GM18505 (cell line): ENCODE measurements around the gene BDH1.
A peak's percentile ranks its signal among the peaks of the same experiment; 100 is the strongest.
"Not testable (repeated sequence)": the region's sequence is repeated elsewhere in the genome, so short reads cannot be mapped to it uniquely, and the experiment has no call there.

Experiments used
- ATAC-seq: cut with Tn5 transposase; IDR thresholded peaks from one replicate; pipeline ENCODE4 v1.9.1; 2021; ENCODE audit not compliant: unreplicated experiment
- POLR2A ChIP-seq: IDR thresholded peaks from 4 replicates; pipeline ENCODE4 v1.6.1; 2011; ENCODE audit warnings: borderline replicate concordance; ENCODE audit not compliant: insufficient read depth, insufficient read length; ENCODE audit errors: extremely low read depth

Gene BDH1

DNA sequence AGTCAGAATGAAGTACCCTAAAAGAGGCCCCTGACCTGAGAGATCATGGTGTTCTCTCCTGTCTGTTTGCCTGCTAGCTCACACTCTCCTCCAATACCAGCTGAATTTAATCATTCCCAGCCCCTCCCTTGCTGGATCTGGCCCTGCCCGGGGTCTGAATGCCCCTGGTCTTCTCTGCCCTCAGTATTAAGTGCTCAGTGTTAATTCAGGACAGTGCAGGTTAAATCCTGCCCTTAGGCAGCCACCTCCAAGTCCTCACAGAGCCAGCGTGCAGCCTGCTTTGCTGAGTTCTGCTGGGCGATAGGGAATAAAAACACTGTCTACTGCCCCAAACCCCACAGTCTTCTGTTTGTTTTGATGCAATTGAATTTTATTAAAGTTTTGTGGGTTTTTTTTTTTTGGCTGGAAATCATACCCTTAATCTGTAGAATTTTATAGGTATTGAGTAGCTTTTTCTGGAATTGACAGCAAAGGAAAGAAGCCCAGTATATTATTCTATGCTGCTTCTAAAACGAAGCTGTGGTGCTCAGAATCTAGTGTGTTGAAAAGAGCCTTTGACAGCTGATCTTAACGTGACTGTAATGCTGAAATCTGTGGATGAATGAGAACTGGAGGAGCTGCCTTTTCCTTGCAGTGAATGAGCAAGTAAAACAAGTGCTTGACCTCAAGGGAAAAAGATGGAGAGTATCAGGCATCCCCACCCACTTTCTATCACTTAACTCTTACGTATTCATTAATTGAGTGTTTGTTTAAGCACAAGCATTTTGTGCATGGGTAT, 12.3 kb upstream of the BDH1 start:
- no peak for TF ChIP-seq POLR2A
- ATAC-seq = no peak

DNA sequence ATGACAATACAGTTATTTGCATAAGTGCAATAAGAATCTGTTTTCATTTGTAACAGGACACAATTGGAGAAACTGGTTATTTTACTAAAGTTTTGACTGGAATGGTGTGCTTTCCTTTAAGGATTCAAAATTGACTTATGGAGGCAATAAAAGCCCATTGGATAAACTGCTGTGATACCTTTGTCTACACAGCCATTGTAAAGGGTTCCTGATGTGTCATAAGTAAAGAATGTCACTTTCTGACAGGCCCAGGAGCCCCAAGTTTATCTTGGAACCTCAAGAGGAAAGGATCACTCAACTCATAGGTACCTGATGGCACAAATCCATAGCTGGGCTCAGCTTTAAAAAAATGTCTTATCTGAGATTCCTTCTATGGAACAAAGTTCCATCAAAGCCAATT, 10.4 kb upstream of the BDH1 start:
- ATAC-seq = not testable (repeated sequence)

DNA sequence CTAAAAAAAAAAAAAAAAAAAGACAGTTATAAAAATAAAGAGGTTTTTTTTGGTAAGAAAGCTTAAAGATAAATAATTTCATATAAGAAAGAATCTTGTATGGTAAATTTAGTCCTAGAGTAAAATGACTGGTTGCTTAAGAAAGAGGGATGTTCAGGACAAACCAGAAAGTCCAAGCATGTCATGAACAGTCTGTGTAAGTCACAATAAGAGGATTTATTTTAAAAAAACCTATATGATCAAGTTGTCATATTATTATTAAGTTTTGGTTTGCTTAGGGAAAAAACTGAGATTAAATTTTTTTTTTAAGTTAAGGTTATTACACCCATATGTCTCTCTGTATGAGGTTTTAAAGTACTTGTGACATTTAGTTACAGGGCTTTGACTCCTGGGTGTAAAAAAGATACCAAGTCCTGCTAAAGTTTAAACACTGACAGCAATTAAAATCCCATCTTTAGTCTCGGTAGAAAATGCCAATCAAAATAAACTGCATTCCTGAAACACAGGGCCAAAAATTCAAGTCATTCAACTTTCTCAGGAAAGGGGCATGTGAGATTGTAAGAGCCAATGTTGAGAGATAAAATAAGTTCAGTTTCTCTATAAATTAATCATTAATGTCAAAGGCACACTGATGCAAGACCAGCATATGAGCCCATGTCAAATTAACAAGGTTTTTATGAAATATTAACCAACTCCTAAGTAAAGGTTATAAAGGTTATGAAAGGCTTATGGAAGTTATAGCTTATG, 8.5 kb upstream of the BDH1 start:
- no peak for TF ChIP-seq POLR2A
- no peak for ATAC-seq

DNA sequence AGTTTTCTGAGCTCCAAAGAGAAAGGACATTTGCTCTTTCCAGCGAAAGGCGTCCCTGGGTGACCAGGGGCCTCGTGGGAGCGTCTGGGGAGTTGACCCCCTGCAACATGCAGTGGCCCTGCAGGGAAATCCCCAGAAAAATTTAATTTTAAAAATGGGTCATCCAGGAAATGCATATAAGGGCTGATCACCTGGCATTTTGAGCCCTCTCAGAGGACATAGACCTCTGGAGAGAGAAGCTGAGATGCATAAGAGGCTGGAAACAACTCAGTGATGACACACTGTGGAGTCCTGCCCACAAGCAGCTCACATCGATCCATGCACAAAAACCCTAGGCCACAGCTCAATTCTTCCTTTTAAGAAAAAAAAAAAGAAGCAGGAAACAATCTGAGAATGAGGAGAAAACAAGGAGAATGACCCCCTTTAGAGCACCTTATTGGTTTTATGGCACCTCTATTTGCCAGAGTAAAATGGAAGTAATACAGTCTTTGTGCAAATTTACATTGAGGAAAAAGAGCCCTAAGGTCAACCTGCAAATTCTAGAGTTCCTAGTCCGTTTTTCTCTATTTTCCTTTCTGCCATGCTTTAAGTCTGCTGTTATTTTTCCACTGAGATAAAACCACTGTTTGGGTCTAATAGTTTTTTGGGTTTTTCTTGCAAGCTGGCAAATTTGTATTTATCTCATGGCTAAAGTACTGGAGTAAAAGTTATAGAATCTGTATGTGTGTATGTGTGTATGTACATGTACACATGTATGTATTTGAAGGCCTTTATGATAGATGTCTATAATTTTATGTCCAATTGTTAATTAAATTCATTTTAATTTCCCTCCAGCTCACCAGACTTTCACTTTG, 6.9 kb upstream of the BDH1 start:
- ATAC-seq = no peak

DNA sequence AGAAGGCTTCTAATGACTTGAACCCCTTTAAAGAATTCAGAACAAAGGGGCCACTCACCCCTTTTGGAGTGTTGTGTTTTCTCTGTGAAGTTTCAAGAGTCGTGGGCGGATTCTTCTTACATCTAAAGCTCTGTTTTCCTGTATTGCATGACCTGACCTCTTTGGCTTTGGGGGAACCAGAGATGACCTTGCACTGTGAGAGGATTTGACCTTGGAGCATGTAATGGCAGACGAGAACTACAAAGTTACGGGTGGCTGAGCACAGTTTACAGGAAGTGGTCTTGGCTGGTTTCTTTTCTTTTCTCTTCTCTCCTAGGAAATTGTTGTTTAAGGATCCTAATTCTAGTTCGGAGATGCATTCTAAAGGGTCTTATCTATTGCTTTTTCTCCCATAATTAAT, 6.2 kb upstream of the BDH1 start:
- TF ChIP-seq POLR2A = no peak
- no peak for ATAC-seq

More for the DNA sequence above, 6.9 kb upstream of the BDH1 start:
- TF ChIP-seq POLR2A = no peak

DNA sequence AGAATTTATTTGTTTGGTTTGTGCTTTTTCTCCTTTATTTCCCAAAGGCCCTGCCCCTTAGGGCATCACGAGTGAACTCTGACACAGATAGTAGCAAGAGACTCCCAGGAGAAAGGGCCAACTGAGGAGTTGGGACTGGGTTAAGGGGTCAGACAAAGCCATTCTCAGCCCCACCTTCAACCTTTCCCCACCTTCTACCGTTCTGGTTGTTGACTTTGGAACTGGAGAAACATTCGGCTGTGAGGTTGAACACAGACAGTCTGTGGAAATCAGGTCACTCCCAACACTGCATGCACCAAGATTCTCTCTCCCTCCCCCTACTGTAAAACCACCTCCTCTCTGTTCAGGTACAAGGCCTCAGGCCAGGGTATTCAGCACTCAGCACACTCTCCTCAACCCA, 3.9 kb upstream of the BDH1 start:
- ATAC-seq = no peak
- TF ChIP-seq POLR2A = no peak

DNA sequence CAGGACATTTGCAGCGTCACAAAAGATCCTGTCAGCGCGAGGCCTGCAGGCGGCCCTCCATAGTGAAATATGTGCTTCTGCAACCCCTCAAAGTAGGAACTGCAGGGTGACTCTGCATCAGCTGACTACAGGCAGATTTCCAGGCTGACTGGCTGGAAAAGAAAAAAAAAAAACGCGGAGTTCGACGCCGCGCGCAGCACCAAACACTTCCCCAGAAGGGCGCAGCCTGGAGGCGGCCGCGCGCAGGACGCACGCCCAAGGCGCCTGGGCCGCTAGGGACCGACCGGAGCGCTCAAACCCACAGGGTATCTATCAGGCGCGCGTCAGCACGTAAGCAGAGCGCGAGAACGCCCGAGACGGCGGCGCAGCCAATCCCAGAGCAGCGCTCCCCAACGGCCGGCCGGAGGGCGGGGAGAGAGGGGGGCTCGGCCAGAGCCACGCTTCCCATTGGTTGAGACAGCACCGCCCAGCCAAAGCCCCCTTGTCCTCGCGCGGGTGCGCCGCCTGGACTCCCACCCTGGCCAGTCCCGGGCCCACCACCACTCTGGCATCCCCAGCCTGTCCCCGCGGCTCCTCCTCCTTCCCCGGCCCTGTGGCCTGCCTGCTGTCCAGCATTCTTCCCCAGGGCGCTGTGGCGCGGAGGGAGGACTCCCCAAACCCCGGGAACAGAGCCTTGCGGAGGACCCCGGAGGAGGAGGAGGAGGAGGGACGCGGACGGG, 1.0 kb downstream of the BDH1 start:
- ATAC-seq = peak; percentile 95
- TF ChIP-seq POLR2A = peak; percentile 82

DNA sequence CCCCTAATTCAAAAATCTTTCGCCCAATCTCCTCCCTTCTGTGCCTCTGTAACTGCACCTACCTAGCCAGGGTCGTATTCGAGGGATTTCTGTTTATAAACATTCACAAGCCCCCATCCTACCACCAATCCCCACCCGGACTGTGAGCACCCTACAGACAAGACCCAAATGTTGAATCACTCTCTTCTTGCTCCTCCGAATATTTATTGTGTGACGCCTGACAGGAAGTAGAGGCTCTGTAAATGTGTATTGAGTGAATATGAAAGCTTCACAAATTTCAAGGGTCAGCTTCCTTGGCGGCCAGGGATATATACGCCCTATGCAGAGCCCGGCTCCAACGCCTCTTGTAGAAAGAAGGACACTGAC, 1.6 kb downstream of the BDH1 start:
- ATAC-seq = no peak
- no peak for TF ChIP-seq POLR2A

DNA sequence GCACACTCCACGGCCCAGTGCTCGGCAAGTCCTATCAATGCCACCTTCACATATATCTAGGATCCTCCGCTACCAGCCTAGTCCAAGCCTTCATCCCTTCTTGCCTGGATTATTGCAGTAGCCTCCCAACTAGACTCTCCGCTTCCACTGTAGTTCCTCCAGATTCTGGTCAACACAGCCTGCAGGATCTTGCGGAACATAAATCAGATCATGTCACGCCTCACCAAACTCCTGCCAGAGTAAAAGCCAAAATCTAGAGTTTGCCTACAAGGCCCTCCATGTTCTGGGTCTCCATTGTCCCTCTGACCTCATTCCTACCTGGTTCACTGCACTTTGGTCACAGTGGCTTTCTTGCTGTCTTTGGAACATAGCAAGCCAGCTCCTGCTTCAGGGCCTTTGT, 3.6 kb downstream of the BDH1 start:
- ATAC-seq = no peak

DNA sequence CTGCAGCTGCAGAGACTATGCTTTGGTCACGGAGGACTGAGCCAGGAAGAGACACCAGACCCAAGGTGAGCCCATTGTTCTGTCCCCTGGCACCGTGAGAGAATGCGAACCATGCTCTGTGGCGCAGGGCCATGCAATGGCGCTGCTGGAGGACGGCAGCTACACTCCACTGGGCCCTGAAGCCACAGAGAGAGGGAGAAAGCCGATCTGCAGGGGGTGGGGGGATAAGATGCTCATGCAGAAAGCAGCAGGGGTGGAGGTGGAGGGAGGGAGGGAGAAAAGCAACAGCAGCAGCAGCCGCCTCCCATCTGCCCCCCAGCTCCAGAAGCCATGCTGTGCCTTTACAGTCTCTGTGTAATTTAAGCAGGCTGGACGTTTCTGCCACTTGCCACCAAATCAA, 5.3 kb downstream of the BDH1 start:
- no peak for ATAC-seq
- TF ChIP-seq POLR2A = no peak

More for the DNA sequence above, 3.6 kb downstream of the BDH1 start:
- no peak for TF ChIP-seq POLR2A

DNA sequence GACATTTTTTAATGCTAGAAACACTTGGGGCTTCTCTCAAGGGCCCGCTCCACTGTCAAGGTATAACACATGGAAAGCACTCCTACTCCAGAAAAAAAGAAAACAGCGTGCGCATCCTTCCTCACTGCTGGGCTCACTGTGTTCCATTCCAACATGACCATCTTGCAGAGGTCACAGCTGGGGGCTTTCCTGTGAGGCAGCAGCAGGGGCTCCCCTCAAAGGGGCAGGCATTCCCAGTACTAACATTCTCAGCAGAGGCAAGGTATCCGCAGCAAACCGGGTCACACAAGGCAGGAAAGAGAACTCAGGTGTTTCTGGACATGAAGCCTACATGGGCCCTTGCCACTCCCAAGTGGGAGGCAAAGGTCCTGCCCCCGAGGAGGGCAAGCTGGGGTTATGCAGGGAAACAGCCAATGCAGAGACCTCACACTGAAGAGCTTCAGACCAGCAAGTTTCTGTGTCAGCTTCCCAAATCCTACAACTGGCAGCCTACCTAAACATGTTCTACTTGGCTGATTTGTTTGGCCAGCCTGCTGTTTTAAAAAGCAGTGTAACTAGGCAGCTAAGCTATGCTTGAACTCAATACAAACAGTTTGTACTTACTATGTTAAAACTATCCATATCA, 6.4 kb downstream of the BDH1 start:
- TF ChIP-seq POLR2A = no peak
- no peak for ATAC-seq

DNA sequence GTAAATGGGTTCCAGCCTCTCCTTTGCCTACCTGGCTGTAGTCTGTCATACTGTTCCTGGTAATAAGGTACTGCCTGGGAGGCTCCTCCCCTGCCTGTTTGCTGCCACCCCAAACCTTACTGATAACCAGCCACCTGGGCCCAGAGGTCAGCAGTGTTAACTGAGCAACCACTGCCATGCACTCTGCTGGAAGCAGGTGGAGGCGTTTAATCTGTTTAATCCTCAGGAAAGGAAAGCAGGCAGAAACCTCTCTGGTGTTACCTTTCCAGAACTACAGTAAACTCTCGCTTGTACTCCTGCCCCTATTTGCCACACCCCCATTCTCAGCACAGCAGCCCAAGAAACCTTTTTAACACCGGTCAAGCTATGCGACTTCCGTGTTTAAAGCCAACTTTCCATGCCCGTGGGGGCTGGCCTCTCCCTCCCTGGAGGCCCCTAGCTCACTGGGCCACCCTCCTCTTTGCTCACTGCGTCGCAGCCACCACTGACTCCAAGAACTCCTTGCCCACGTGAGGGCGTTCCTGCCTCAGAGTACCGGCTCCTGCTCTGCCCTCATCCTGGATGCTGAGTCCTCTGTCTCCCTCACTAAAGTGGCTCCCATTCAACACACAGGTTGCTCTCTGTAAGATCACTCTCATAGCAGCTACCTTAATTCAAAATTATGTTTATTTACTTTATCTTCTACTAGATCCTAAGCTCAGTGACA, 8.3 kb downstream of the BDH1 start:
- TF ChIP-seq POLR2A = no peak

More for the DNA sequence above, 8.3 kb downstream of the BDH1 start:
- no peak for ATAC-seq
